T1000 (cell line): Measurements from ENCODE around the gene PCDH12.

Source experiments
- DNase-seq: peaks from one replicate; lab custom pipeline; 2025; ENCODE audit warnings: mixed read lengths; lab: John Stamatoyannopoulos, UW

Gene PCDH12

DNA sequence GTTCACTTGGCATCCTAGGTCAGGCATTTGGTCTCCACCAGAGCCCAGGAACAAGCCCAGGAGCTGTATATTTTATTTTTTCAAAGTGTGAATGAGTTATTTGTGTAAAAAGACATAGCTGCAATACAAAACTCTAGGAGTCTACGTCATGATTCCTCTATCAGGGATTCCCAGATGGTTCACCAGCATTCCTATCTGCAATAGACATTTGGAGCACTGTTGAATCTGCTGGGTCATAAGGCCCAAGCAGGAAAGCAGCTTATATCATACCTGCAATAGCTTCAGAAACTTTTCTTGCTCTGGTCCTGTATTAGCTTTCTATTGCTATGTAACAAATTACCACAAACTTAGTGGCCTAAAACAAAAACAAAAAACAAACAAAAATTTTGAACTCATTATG is 51.0 kb downstream of the PCDH12 start:
- no peak for DNase-seq

DNA sequence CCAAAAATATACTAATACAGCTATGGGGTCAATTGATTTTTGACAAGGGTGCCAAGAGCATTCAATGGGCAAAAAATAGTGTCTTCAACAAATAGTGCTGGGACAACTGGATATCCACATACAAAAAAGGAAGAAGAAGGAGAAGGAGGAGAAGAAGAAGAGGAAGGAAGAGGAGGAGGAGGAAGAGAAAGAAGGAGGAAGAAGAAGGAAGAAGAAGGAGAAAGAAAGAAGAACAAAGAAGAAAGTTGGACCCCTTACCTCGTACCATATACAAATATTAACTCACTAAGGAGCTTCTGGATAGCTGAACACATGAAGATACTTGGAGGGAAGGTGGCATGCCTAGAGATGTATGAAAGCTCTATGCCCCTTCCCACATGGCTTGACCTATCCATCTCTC is 51.5 kb downstream of the PCDH12 start:
- DNase-seq, result no peak

DNA sequence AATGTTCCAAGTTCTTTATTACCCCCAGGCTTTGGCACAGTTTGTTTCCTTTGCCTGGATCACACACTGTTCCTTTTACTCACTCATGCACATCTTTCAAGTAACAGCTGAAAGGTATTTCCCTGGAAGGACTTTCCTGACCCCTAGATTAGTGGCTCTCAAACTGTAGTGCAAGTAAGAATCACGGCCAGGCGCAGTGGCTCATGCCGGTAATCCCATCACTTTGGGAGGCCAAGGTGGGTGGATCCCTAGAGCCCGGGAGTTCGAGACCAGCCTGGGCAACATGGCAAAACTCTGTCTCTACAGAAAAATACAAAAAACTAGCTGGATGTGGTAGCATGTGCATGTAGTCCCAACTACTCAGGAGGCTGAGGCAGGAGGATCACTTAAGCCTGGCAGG is 53.5 kb downstream of the PCDH12 start:
- DNase-seq, result no peak

DNA sequence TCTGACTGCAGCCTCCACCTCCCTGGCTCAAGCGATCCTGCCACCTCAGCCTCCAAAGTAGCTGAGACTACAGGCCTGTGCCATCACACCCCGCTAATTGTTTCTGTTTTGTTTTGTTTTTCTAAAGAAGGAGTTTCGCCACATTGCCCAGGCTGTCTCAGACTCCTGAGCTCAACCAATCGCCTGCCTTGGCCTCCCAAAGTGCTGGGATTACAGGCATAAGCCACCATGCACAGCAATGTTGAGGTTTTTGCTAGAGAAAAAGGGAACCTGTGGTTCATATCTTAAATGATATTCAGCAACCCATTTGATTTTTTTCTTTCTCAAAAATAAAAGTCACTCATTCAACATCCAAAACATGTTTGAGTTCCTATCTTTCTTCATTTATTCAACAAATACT is 54.7 kb downstream of the PCDH12 start:
- DNase-seq, result no peak

DNA sequence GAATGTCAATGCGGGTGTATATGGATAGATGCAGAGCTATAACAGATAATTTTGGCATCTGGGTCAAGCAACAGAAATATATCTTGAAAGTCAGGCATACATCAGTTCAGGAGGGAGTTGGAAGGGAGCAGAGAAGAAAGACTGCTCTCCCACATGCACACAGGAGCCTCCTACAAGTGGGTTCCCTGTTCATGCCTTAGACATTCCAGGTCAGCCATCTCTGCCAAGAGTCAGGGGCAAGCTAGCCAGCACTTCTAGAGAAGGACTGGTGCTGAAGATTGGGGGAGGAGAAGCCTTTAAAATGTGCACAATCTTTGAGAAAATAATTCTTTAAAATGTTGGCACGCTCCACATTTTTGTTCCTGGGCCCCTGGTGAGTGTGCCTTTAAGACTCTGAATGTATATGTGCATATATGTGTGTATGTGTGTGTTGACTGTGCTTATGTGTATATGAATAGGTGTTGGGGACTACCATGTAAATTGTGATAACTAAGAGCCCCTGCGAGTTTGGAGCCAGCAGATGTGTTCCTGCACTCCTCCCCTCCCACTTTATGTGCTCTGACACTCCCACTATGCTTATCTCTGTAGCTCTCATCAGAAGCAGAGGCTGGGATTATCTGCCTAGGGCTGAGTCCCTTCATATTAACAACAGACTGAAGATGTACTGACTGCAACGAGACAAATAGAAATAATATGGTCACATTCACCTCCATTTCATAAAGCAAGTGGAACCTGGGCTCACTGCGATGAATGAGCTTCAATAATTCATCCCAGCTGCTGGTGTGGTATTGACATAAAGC is 55.8 kb downstream of the PCDH12 start:
- DNase-seq, result no peak

DNA sequence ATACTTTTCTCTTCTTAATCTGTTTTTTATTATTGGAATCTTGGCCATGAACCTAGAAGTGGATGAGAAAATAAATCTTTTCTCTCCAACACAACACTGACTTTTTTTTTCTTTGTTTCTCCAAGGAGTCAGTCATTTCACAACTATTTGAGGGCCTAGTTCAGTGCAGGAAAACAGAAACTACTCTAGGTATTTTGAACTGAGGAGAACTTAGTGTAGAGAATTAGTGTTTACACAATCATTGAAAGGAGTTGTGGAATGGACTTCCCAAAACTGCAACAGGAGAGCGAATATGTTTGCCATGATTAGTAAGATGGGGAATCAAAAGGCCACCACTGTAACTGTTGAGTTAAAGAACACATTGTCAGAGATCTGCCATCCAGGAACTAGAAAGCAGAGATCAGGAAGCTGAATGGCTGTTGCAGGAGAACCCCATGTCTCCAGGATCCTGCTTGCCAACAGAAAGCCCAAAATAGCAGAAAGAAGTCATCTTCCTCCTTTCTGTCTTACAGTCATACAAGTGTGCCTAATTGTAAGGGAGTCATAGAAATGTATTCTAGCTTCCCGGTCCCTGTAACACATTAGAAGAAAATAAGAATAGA is 59.5 kb downstream of the PCDH12 start:
- DNase-seq, result no peak

DNA sequence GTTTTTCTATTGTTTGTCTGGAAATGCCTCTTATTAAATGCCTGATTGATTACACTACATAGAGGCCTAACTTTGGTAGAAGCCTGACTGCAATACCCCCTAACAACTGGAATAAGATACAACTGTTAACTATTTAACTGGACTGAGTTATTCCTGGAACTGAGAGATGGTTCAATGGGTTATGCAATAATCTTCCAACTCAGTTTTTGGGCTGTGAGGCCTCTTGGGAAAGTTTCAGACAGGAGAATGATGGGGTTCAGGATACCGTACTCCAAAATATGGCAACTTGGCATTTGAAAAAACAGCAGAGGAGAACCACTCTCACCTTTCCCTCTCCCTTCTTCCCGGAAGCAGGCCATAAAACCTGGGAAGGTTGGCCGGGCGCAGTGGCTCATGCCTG is 60.6 kb downstream of the PCDH12 start:
- no peak for DNase-seq
